ENCODE results near the gene BCAS3.
"Not testable (repeated sequence)": the region's sequence is repeated elsewhere in the genome, so short reads cannot be mapped to it uniquely, and the experiment has no call there.

BCAS3 gene

DNA sequence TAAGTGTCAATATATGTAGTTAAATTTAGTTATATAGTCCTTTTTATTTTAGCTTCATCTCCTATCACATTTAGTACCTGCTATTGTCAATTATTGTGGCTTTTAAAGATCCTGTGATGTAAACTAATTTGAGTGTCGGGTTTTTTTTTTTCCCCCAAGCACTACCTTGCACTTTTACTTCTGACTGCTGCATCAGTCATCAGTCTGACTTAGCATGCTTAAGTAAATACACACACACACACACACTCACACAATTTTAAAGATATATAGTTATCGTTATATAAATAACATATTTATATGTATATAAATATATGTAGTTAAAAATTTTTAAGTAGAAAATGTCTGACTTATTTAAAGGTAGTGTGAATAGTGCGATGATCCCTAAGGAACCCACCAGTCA lies 127.2 kb downstream of the BCAS3 start:
- Histone ChIP-seq H3K36me3 (replicated peaks) (no peaks in the 10 kb centered on the region), H3K4me3 (ENCODE audit: low read depth, low read length) (no peak overlapping the region), H3K27me3 (replicated peaks) (no peaks in the 10 kb centered on the region), H3K27ac (no peak overlapping the region)
- TF ChIP-seq CTCF (IDR thresholded peaks at IDR 0.05; ENCODE audit: low read depth, low read length, missing control alignments), result no peak
- DNase-seq, result no peak
- in situ Hi-C loops (cut with HindIII; ENCODE audit: low pct_ligation_motif_present, low sequenced_read_pairs), result no loop called here

DNA sequence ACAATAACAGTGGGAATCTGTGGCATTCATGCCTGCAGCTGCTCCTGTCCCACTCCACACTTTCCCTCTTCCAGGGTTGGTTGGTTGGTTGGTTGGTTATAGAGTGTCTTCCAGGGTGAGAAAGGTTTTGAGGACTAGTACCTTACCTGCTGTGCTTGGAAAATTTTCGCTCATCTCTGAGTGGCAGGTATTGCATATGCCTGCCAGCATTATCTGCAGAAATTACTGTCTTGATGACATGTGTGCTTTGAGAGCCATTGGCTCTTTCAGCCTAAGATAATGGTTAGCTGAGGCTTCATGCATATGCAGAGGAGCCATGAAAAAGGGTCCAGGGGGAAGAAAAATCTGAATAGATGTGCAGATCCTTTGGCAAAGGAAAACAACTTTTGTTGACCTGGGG lies 131.8 kb downstream of the BCAS3 start:
- H3K36me3 ChIP-seq (replicated peaks), result no peaks in the 10 kb centered on the region
- H3K4me3 ChIP-seq (ENCODE audit: low read depth, low read length), result no peak overlapping the region
- no peak for DNase-seq
- no peaks in the 10 kb centered on the region for H3K27me3 ChIP-seq (replicated peaks)
- TF ChIP-seq CTCF (IDR thresholded peaks at IDR 0.05; ENCODE audit: low read depth, low read length, missing control alignments), result no peak
- in situ Hi-C loops (cut with HindIII; ENCODE audit: low pct_ligation_motif_present, low sequenced_read_pairs), result no loop called here
- no peak overlapping the region for H3K27ac ChIP-seq

DNA sequence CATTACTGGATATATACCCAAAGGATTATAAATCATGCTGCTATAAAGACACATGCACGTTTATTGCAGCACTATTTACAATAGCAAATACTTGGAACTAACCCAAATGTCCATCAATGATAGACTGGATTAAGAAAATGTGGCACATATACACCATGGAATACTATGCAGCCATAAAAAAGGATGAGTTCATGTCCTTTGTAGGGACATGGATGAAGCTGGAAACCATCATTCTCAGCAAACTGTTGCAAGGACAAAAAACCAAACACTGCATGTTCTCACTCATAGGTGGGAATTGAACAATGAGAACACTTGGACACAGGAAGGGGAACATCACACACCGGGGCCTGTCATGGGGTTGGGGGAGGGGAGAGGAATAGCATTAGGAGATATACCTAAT lies 137.3 kb downstream of the BCAS3 start:
- H3K36me3 ChIP-seq (replicated peaks); H3K27ac ChIP-seq; in situ Hi-C loops (cut with HindIII; ENCODE audit: low pct_ligation_motif_present, low sequenced_read_pairs); H3K4me3 ChIP-seq (ENCODE audit: low read depth, low read length); H3K27me3 ChIP-seq (replicated peaks); DNase-seq: not testable (repeated sequence)

DNA sequence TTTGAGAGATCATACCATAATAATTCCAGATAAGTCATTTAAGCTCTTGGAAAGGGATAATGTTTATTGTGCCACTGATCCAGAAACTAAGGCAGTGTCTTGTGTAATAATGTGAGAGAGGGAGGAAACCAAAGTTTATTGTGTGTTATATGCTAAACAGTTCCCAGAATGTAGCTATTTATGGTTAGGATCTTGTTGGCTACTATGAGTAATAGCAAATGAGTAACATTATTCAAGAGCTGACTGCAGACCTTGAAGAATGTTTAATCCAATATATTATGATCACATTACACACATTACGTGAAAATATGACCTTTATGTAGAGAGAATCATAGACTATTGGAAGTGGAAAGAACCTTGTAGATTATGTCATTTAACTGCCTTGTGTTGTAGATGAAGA lies 139.5 kb downstream of the BCAS3 start:
- peak overlapping the region; percentile 10 for H3K27ac ChIP-seq

GRCh38 chr17:60819447-60820130 lies 141.9 kb downstream of the BCAS3 start:
- in situ Hi-C loops (cut with HindIII; ENCODE audit: low pct_ligation_motif_present, low sequenced_read_pairs), result no loop called here
- no peak overlapping the region for H3K27ac ChIP-seq

More for the DNA sequence above, 139.5 kb downstream of the BCAS3 start:
- peak; percentile 2 for DNase-seq
- H3K27me3 ChIP-seq (replicated peaks), result no peaks in the 10 kb centered on the region
- in situ Hi-C loops (cut with HindIII; ENCODE audit: low pct_ligation_motif_present, low sequenced_read_pairs), result no loop called here
- H3K36me3 ChIP-seq (replicated peaks), result no peaks in the 10 kb centered on the region
- no peak overlapping the region for H3K4me3 ChIP-seq (ENCODE audit: low read depth, low read length)
- no peak for TF ChIP-seq CTCF (IDR thresholded peaks at IDR 0.05; ENCODE audit: low read depth, low read length, missing control alignments)

GRCh38 chr17:60823515-60823914 lies 145.9 kb downstream of the BCAS3 start:
- no peak for DNase-seq
- Histone ChIP-seq H3K36me3 (replicated peaks) (no peaks in the 10 kb centered on the region), H3K27ac (no peak overlapping the region), H3K4me3 (ENCODE audit: low read depth, low read length) (no peak overlapping the region), H3K27me3 (replicated peaks) (no peaks in the 10 kb centered on the region)
- TF ChIP-seq CTCF (IDR thresholded peaks at IDR 0.05; ENCODE audit: low read depth, low read length, missing control alignments), result no peak
- in situ Hi-C loops (cut with HindIII; ENCODE audit: low pct_ligation_motif_present, low sequenced_read_pairs), result no loop called here

More at GRCh38 chr17:60819447-60820130, 141.9 kb downstream of the BCAS3 start:
- Histone ChIP-seq H3K27me3 (replicated peaks) (no peaks in the 10 kb centered on the region), H3K36me3 (replicated peaks) (no peaks in the 10 kb centered on the region), H3K4me3 (ENCODE audit: low read depth, low read length) (no peak overlapping the region)
- TF ChIP-seq CTCF (IDR thresholded peaks at IDR 0.05; ENCODE audit: low read depth, low read length, missing control alignments), result no peak
- DNase-seq, result no peak

All from brain microvascular endothelial cell (primary cell).